ENCODE data around the gene ARSA.
"Not testable (repeated sequence)": the region's sequence is repeated elsewhere in the genome, so short reads cannot be mapped to it uniquely, and the experiment has no call there.

The ARSA gene

GRCh38 chr22:50621356-50621880, 6.5 kb downstream of the ARSA start:
- DNase-seq = peak; percentile 65

GRCh38 chr22:50620593-50621355, 7.2 kb downstream of the ARSA start:
- peak; percentile 72 for DNase-seq

DNA sequence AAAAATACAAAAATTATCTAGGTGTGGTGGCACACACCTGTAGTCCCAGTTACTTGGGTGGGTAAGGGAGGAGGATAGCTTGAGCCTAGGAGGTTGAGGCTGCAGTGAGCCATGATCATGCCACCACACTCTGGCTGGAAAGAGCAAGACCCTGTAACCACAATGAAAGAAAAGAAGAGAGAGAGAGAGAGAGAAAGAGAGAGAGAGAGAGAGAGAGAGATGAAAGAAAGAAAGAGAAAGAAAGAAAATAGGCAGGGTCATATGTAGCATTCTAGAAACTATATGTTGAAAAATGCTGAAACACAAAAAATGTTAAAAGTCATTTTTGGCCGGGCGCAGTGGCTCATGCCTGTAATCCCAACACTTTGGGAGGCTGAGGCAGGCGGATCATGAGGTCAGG, 13.7 kb downstream of the ARSA start:
- DNase-seq = not testable (repeated sequence)

GRCh38 chr22:50613291-50613981, 14.5 kb downstream of the ARSA start:
- no peak for DNase-seq

- no peak for DNase-seq
Observed at GRCh38 chr22:50612528-50613221, 15.3 kb downstream of the ARSA start.

DNA sequence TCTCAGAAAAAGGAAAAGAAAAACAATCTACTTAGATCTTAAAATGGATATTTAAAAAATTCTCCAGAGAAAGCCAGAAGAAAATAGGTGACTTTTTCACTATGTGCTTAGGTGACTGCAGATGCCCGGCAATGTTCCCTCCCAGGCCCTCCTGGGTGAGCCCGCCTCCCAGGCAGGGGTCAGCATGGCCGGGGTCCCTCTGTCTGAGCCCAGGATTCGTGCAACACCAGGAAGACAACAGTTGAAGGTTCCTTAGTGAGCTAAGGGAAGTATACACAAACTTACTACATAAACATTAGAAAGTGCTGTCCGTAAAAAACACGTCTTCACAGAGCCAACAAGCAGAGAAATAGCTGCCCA, 15.8 kb downstream of the ARSA start:
- DNase-seq = no peak

GRCh38 chr22:50611341-50612060, 16.5 kb downstream of the ARSA start:
- DNase-seq = no peak

GRCh38 chr22:50610581-50610980, 17.4 kb downstream of the ARSA start:
- no peak for DNase-seq

DNA sequence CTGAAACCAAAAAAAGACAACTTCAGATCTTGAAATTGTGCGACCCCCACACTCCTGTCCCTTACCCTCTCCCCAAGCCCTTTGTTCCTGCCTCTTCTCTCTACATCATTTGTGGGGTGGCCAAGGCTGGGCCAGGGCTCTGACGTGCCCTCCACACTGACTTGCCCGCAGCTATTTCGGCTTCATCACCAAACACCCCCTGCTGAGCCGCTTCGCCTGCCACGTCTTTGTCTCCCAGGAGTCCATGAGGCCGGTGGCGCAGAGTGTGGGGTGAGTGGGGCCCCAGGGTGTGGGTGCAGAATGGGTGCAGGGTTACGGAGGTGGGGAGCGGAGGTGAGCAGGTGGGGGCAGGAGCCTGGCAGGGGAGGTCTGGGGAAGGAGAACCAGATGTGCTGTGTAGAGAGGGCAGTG, 17.9 kb downstream of the ARSA start:
- no peak for DNase-seq

GRCh38 chr22:50609599-50609998, 18.4 kb downstream of the ARSA start:
- DNase-seq = no peak

- no peak for DNase-seq
Observed at GRCh38 chr22:50608996-50609395, 19.0 kb downstream of the ARSA start.

- not testable (repeated sequence) for DNase-seq
Observed at GRCh38 chr22:50608058-50608840, 19.7 kb downstream of the ARSA start.

DNA sequence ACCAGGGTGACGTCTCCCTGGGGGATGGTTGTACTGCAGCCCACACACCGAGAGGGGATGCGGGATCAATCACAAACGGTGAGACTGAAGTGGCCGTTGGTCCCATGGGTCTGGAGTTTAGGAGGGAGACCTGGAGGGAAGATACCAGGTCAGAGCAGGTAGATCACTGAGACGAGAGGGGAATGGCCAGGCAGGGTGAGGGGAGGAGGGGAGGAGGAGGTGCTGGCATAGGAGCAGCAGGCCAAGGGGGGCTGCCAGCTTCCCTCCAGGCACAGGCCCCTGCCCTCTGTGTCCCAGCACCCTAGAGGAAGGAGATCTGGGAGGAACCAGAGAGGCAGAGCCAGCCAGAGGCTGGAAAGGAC, 20.3 kb downstream of the ARSA start:
- DNase-seq = no peak

- DNase-seq = no peak
Observed at GRCh38 chr22:50606946-50607658, 20.9 kb downstream of the ARSA start.

DNA sequence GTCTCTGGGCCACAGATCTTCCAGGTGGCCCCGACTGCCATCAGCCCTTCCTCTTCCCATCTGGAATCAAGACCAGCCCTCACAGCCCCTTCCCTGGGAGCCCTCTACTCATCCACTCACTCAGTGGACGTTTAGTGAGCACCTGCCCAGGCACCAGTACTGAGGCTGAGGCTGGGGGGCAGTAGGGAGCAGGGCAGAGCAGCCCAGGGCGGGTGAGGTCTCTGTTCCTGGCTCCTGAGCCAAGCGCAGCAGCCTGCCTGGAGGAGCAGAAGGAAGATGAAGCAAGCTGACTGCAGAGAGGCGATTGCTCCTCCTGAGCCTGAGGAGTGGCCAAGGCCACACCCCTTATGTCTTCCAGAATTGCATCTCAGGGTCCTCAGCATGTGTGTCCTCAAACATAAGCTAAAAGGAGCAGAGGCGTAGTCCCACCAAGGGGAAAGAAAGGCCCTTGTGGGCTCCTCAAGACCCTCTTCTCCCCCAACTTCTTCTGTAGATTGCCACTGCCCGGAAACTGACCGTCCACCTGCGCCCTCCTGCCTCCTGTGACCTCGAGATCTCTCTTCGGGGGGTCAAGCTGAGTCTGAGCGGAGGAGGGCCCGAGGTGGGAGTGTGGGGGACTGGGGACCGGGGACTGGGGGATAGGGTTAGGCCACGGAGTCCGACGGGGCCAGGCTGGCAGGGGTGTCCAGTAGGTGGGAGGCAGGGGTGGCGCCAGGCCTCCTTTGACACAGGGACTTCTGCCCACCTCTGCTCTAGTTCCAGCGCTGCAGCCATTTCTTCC, 21.6 kb downstream of the ARSA start:
- no peak for DNase-seq

- DNase-seq = no peak
Observed at GRCh38 chr22:50605613-50606074, 22.3 kb downstream of the ARSA start.

GRCh38 chr22:50605002-50605612, 22.8 kb downstream of the ARSA start:
- no peak for DNase-seq

DNA sequence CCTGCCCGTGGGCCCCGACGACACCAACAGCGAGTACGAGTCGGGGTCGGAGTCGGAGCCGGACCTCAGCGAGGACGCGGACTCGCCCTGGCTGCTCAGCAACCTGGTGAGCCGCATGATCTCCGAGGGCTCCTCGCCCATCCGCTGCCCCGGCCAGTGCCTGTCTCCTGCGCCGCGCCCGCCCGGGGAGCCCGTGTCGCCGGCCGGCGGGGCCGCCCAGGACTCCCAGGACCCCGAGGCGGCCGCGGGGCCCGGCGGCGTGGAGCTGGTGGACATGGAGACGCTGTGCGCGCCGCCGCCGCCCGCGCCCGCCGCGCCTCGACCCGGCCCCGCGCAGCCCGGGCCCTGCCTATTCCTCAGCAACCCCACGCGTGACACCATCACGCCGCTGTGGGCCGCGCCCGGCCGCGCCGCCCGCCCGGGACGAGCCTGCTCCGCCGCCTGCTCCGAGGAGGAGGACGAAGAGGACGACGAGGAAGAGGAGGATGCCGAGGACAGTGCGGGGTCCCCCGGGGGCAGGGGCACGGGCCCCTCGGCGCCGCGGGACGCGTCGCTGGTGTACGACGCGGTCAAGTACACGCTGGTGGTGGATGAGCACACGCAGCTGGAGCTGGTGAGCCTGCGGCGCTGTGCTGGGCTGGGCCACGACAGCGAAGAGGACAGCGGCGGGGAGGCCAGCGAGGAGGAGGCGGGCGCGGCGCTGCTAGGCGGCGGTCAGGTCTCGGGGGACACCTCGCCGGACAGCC, 23.5 kb downstream of the ARSA start:
- no peak for DNase-seq

- DNase-seq = no peak
Observed at GRCh38 chr22:50603511-50604255, 24.3 kb downstream of the ARSA start.
